ENCODE measurements around the gene SCRN2.
A peak's percentile ranks its signal among the peaks of the same experiment; 100 is the strongest.

The SCRN2 gene

DNA sequence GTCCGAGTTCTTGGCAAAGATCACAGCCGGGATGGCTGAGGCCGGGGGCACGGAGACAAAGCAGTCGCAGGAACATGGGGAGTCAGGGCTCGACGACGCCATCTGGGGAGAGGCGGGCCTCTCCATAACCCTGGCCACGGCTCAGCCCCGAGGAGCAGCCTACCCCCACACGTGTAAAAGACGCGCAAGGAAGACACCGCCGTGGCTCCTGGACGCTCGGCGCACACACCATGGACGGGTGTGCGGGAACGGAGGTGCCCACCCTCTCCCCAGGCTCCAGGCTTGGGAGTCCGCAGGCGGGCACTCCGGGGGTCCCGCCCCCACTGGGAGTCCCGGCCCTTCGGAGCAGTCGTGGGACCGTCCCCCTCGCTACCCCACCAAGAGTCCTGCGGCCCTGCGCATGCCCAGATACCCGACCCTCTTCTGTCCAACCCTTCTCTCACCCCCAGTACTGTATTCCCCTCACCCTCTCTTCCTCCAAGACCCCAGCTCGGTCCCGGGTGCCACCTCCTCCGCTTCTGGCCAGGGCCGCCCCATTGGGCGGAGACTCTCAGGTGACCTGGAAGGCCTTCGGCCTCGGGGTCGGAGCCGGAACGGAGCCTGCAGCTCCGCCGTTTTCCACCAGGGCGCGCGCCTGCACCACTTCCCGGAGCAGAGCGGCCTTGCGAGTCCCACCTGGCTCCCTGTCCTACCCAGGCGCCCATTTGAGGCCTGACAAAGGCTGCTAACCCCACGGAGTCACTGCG, at the start of gene SCRN2:
TSS of gene SCRN2 (minus strand) at position 532 of the 746 bp plus-strand sequence. CDS start at position 102, 430 bp downstream.
- Histone ChIP-seq H3K27ac (no peak within 1 kb of the TSS), H3K27me3 (replicated peaks) (peaks cover 10% of the 10 kb centered on the region), H3K36me3 (replicated peaks) (no peaks in the 10 kb centered on the region), H3K4me3 (ENCODE audit: low read depth, low read length) (peak within 1 kb of the TSS; percentile 75)
- DNase-seq, result peak; percentile 62
- in situ Hi-C loops (cut with HindIII; ENCODE audit: low pct_ligation_motif_present, low sequenced_read_pairs), result no loop called here
- peak; percentile 97 for TF ChIP-seq CTCF (IDR thresholded peaks at IDR 0.05; ENCODE audit: low read depth, low read length, missing control alignments)

- peak; percentile 75 for DNase-seq
- Histone ChIP-seq H3K27ac (no peak overlapping the region), H3K36me3 (replicated peaks) (no peaks in the 10 kb centered on the region), H3K27me3 (replicated peaks) (peaks cover 1% of the 10 kb centered on the region), H3K4me3 (ENCODE audit: low read depth, low read length) (no peak overlapping the region)
- TF ChIP-seq CTCF (IDR thresholded peaks at IDR 0.05; ENCODE audit: low read depth, low read length, missing control alignments), result peak; percentile 90
- in situ Hi-C loops (cut with HindIII; ENCODE audit: low pct_ligation_motif_present, low sequenced_read_pairs), result no loop called here
Observed at GRCh38 chr17:47889734-47890529, 48.9 kb upstream of the SCRN2 start.

DNA sequence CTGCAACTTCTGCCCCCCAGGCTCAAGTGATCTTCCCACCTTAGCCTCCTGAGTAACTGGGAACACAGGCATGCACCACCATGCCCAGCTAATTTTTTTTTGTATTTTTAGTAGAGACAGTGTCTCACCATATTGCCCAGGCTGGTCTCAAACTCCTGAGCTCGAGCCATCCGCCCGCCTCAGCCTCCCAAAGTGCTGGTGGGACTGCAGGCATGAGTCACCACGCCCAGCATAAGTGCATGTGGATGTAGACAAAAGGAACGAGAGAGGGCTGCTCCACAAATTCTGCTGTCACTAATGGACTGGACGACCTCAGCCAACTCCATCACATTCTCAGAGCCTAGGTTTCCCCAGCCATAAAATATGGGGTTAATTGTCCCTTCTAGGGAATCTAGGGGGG, 47.2 kb upstream of the SCRN2 start:
- no peak for DNase-seq
- Histone ChIP-seq H3K36me3 (replicated peaks) (no peaks in the 10 kb centered on the region), H3K4me3 (ENCODE audit: low read depth, low read length) (no peak overlapping the region), H3K27me3 (replicated peaks) (peaks cover 2% of the 10 kb centered on the region), H3K27ac (no peak overlapping the region)
- no peak for TF ChIP-seq CTCF (IDR thresholded peaks at IDR 0.05; ENCODE audit: low read depth, low read length, missing control alignments)
- in situ Hi-C loops (cut with HindIII; ENCODE audit: low pct_ligation_motif_present, low sequenced_read_pairs), result no loop called here

GRCh38 chr17:47884905-47885730, 44.0 kb upstream of the SCRN2 start:
- in situ Hi-C loops (cut with HindIII; ENCODE audit: low pct_ligation_motif_present, low sequenced_read_pairs), result no loop called here
- Histone ChIP-seq H3K27me3 (replicated peaks) (peaks cover 3% of the 10 kb centered on the region), H3K4me3 (ENCODE audit: low read depth, low read length) (no peak overlapping the region), H3K27ac (no peak overlapping the region), H3K36me3 (replicated peaks) (no peaks in the 10 kb centered on the region)
- DNase-seq, result no peak
- no peak for TF ChIP-seq CTCF (IDR thresholded peaks at IDR 0.05; ENCODE audit: low read depth, low read length, missing control alignments)

DNA sequence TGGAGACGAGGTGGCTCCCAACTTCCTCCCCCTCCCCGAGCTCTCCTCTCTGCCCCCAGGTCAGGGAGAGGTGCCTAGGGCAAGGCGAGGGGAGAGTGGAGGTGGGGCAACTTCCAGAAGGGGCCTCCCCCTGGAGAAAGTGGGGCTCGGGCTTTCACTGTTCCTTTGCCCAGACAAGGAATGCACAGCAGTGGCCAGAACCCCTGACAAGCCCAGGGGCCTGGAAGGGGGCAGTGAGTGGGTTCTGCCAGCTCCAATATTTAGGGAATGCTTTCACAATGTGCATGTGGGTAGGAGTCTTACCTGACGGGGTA, 43.3 kb upstream of the SCRN2 start:
- no peak for TF ChIP-seq CTCF (IDR thresholded peaks at IDR 0.05; ENCODE audit: low read depth, low read length, missing control alignments)
- in situ Hi-C loops (cut with HindIII; ENCODE audit: low pct_ligation_motif_present, low sequenced_read_pairs), result no loop called here
- Histone ChIP-seq H3K4me3 (ENCODE audit: low read depth, low read length) (no peak overlapping the region), H3K36me3 (replicated peaks) (no peaks in the 10 kb centered on the region), H3K27me3 (replicated peaks) (peaks cover 3% of the 10 kb centered on the region), H3K27ac (no peak overlapping the region)
- DNase-seq, result no peak

All from brain microvascular endothelial cell (primary cell).